Endothelial cell of hepatic sinusoid (primary cell): ENCODE data around the gene PDZRN4.
"Not testable (repeated sequence)": the region's sequence is repeated elsewhere in the genome, so short reads cannot be mapped to it uniquely, and the experiment has no call there.

Experiments
- in situ Hi-C: cut with HindIII; loops from 2 replicates; pipeline ENCODE4 v1.10.0; 2017; ENCODE audit warnings: low sequenced_read_pairs

Gene PDZRN4

GRCh38 chr12:41188058-41188840 lies at the start of gene PDZRN4:
Gene PDZRN4, plus strand, starts transcription at chr12:41188320.
- in situ Hi-C loops = no loop called here

DNA sequence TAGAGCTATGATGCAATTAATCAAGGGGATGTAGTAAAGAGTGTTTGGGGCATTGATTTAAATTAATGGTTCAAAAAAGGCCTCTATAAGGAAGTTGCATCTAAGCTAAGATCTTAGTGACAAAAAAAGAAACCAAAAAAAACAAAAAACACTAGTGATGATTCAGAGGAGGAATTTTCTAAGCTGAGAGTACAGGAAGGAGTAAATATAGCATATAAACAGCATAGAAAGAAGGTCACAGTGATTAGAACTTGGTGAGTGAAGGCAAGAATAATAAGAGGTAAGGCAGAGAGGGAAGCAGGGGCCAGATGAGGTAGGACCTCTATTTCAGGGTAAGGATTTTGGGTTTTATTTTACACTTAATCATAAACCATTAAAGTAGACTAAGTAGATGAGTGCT lies 48.0 kb upstream of the PDZRN4 start:
- in situ Hi-C loops = no loop called here

DNA sequence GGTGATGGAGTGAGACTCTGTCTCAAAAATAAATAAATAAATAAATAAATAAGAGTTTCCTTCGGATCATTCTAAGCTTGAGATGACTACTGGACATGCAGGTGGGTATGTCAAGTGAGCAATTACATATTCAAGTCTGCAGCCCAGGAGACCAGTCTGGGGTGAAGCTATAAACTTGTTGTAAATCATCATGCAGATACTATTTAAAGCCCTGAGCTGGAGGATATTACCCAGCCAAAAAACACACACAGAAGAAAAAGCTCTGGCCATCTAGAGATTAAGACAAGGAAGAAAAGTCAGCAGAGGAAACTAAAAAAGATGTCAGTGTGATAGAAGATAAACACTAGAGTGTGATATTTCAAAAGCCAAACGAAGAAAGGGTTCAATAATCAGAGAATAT lies 47.0 kb upstream of the PDZRN4 start:
- in situ Hi-C loops = no loop called here

DNA sequence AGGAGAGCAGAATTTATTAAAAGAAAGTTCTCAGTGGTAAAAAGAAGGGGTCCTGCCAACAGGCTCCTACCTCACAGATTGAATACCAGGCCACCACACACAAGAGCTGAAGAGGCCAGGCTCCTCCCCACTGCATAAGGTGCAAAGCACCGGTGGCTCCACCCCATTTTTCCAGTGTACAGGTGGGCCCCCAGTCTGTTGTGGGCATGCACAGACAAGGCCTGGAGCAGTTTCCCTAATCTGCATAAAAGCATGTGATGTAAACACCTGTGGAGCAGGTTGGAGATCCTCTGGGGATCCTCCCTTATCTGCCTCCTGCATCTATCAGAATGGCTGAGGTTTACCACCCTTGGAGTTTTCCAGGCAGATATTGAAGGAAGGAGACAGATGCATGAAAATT lies 45.7 kb upstream of the PDZRN4 start:
- in situ Hi-C loops = no loop called here

DNA sequence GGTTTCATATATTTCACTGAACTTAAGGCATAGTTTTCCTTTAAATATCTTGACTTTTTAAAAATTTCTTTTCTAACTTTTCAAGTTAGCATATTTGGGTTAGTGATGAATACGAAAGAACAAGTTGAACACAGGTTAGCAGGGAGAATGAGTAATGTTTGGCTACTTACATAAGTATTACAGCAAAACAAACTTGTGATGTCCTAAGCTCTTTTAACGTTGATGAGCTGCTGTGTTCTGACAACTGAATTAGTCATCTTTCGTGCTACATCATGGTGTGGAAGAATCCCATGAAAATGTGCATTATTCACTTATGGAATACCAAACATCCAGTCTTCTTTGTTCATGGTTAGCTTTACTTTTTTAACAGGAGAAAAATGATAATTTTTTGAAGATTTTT lies 36.3 kb upstream of the PDZRN4 start:
- in situ Hi-C loops = no loop called here

DNA sequence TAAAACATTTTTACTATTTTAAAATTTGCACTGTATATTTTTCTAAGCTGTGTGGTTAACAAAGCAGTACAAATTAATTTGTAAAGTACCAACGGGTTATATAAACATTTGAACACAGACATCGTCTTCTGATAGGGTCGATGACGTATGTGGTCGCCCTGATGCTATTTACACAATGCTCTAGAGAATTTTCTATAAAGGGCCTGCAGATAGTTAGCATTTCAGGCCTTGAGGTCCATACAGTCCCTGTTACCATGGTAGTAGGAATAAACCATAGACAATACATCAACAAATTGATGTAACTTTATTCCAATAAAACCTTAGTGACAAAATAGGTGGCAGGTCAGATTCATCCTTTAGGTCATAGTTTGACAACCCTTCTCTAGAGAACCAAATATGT lies 25.7 kb upstream of the PDZRN4 start:
- in situ Hi-C loops = no loop called here

DNA sequence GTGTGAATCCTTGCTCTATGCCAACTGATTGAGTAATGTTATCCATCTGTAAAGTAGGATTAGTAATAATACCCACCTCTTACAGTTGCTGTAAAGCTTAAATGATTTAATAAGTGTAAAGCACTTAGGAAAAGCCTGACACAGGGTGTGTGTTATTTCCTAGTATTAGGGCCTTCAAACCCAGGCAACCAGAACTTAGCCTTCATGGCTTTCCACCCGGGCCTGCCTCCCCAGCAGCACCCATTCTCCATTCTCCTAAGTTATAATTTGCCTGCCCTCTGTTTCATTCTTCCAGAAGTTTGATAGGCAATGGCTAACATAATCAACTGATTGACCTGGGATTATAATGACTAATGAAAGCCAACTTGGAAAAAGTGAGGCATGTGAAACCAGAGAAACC lies 20.4 kb upstream of the PDZRN4 start:
- in situ Hi-C loops = no loop called here

GRCh38 chr12:41174602-41175001 lies 13.5 kb upstream of the PDZRN4 start:
- in situ Hi-C loops = no loop called here

DNA sequence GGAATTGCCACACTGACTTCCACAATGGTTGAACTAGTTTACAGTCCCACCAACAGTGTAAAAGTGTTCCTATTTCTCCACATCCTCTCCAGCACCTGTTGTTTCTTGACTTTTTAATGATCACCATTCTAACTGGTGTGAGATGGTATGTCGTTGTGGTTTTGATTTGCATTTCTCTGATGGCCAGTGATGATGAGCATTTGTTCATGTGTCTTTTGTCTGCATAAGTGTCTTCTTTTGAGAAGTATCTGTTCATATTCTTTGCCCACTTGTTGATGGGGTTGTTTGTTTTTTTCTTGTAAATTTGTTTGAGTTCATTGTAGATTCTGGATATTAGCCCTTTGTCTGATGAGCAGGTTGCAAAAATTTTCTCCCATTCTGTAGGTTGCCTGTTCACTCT lies 8.6 kb upstream of the PDZRN4 start:
- in situ Hi-C loops = not testable (repeated sequence)

DNA sequence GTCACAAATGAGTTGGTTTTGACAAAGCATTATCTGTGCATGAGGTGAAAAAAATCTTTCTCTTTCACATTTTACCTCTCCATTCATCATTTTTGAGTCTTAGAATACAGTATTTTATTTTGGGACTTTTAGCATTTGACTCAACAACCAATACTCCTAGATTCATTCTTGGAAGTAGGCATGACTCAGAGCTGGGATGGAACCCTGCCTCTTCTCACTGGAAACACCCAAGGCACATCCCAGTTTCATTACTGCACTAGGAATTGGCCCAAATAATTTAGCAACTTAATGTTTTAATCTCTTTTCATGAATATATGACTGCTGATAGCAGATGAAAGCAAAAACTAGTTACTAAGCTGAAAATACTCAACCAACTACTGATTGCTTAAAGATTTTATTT lies 3.3 kb upstream of the PDZRN4 start:
- in situ Hi-C loops = no loop called here

DNA sequence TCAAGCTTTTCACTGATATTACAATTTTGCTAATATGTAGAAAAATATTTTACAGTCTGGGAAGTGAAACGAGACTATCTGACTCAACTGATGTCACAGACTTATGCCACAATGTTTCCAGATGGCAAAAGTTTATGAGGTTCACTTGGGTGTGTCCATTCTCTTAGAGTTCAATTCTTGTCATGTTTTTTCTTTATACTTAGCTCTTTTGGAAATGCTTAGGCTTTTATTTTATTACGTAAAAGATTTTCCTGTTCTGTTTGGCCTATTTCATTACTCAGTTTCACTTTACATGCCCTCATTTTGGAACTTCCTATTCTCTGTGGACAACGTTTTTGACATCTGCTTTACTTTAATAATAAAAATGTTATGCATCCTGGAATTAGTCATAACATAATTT lies 2.1 kb upstream of the PDZRN4 start:
- in situ Hi-C loops = no loop called here

DNA sequence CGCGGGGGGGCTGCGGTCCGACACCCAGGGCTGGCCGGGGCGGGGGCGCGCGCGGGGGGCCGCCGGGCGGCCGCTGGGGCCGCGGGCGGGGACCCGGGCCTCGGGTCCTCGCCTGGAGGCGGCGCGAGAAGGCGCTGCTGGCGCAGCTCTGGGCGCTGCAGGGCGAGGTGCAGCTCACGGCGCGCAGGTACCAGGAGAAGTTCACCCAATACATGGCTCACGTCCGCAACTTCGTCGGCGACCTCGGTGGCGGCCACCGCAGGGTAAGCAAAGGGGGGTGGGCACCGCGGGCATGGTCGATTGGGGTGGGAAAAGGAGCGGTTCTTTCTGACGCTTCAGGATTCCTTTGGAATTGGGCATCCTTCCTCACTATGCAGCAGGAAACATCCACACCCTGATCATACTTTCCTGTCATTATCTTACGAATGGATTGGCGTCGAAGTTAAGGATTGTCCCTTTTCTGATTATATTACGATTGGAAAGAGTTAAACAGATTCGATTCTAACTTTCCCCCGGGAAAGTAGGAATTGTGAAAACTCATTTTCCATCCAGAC lies 798 bp downstream of the PDZRN4 start:
- in situ Hi-C loops = no loop called here

GRCh38 chr12:41189395-41190251 lies 1.5 kb downstream of the PDZRN4 start:
- in situ Hi-C loops = no loop called here

DNA sequence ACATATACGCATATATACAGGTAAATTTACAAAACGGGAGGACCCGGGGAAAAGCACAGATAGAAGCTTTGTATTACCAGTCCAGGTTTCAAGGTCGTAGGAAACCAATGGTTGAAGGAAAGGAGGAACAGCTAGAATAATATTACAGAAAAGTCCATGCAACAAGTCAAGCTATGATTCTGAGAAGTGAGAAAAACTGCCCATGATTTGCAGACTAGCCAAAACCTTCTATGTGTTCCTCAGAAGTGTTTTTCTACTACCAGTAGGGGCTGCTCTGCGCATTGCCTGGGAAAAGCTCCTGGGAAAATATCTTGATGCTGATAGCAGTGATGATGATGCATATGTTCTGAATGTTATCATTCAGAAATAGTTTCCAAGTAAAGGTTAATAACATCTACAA lies 2.2 kb downstream of the PDZRN4 start:
- in situ Hi-C loops = no loop called here

GRCh38 chr12:41191549-41191948 lies 3.4 kb downstream of the PDZRN4 start:
- in situ Hi-C loops = not testable (repeated sequence)

GRCh38 chr12:41193311-41193710 lies 5.2 kb downstream of the PDZRN4 start:
- in situ Hi-C loops = no loop called here

GRCh38 chr12:41202051-41202450 lies 13.9 kb downstream of the PDZRN4 start:
- in situ Hi-C loops = no loop called here

GRCh38 chr12:41205070-41205709 lies 17.1 kb downstream of the PDZRN4 start:
- in situ Hi-C loops = no loop called here

DNA sequence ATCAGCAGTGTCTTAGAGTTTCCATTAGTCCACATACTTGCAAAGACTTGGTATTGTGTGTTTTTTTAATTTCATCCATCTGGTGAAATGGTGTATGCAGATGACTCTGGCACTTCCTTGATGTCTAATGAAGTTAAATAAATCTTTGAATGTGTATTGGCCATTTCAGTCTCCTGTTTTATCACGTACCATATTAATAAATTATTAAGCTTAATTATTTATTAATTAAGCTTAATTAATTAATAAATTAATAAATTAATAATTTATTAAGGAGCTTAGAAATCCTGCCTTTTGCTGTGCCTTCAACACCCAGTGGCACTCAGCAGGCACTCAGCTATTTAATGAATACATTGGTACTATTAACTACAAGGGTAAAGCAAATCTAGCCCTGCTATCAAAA lies 18.2 kb downstream of the PDZRN4 start:
- in situ Hi-C loops = no loop called here

DNA sequence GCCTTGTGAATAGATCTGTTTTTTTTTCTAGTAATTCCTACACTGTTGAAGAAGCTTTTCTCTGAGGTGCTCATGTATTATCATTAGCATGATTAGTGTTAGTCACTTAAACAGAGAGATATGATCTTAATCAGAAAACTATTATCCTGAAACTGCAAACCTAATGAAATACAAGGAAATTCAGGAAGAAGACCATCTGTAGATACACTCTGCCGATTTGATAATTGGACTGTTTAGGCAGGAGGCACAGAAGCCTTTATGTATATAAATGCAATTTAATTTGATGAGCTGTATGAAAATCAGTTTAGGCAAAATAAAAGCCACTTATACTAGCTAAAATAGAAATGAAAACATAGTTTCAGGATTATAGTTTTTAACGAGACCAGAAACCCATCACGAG lies 23.3 kb downstream of the PDZRN4 start:
- in situ Hi-C loops = no loop called here

- in situ Hi-C loops = no loop called here
These were observed 24.5 kb downstream of the PDZRN4 start for GRCh38 chr12:41212625-41213024.
